Nucleus accumbens (tissue), 56 donors: Measurements from ENCODE around the gene TPX2.

ENCODE experiments used
- DNase-seq, 56 donors: peaks; one replicate each; lab custom pipeline; 2025; lab: John Stamatoyannopoulos, UW

TPX2 gene, protein sequence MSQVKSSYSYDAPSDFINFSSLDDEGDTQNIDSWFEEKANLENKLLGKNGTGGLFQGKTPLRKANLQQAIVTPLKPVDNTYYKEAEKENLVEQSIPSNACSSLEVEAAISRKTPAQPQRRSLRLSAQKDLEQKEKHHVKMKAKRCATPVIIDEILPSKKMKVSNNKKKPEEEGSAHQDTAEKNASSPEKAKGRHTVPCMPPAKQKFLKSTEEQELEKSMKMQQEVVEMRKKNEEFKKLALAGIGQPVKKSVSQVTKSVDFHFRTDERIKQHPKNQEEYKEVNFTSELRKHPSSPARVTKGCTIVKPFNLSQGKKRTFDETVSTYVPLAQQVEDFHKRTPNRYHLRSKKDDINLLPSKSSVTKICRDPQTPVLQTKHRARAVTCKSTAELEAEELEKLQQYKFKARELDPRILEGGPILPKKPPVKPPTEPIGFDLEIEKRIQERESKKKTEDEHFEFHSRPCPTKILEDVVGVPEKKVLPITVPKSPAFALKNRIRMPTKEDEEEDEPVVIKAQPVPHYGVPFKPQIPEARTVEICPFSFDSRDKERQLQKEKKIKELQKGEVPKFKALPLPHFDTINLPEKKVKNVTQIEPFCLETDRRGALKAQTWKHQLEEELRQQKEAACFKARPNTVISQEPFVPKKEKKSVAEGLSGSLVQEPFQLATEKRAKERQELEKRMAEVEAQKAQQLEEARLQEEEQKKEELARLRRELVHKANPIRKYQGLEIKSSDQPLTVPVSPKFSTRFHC

DNA sequence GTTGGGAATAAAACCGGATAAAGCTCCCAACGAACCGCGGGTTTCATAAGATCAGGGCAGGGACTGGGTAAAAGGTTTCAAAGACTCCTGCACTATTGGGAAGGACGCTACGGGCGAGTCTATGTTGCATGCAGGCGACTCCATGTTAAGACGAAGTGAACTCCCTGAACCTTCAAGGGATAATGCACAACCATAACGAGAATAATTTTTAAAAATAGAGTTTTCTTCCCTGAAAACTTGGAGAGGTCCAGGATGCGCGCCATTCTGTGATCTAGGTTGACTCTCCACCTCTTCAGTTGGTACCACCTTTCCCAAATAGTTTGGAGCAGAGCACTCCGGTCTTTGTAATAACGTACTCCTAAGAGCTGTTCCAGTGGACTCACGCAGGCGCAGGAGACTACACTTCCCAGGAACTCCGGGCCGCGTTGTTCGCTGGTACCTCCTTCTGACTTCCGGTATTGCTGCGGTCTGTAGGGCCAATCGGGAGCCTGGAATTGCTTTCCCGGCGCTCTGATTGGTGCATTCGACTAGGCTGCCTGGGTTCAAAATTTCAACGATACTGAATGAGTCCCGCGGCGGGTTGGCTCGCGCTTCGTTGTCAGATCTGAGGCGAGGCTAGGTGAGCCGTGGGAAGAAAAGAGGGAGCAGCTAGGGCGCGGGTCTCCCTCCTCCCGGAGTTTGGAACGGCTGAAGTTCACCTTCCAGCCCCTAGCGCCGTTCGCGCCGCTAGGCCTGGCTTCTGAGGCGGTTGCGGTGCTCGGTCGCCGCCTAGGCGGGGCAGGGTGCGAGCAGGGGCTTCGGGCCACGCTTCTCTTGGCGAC, at the start of gene TPX2:
TSS of gene TPX2 (plus strand) at position 562 of the 821 bp plus-strand sequence. CDS start 18,187 bp downstream, outside the sequence.
- DNase-seq = peak; percentile 55 to 99 (median 94)

DNA sequence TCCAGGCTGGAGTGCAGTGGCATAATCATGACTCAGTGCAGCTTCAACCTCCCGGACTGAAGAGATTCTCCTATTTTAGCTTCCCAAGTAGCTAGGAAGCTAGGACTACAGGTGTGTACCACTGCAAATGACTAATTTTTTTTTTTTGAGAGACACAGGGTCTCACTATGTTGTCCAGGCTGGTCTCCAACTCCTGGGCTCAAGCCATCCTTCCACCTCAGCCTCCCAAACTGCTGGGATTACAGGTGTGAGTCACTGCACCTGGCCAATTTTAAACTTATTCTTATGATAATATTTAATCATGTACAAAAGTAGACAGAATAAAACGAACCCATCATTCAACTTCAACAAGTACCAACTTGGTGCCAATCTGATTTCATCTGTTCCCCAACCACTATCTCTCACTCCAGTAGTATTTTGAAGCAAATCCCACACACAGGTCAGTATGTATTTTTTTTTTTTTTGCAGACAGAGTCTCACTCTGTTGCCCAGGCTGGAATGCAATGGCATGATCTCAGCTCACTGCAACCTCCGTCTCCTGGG, 48.9 kb upstream of the TPX2 start:
- DNase-seq = no peak

DNA sequence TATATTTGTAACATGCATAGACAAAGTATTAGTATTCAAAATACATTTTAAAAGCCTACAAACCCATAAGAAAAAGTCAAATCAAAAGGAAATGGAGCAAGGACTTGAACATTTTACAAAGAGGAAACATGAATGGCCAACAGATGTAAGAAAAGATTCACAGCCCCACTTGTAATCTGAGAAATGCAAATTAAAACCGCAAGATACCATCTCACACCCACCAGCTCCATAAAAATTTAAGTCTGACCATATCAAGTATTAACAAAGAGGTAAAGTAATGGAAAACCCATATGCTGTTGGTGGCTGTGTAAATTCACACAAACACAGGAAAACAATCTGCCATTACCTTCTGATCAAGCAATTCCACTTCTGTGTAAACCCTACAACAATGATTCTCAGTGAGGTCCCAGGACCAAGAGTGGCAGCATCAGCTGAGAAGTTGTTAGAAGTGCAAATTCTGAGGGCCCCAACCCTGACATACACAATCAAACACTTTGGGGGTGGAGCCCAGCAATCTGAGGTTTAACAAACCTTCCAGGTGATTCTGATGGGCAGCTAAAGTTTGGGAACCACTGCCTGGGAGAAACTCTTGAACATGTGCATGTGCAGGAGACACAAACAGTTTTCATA, 47.3 kb upstream of the TPX2 start:
- no peak for DNase-seq

DNA sequence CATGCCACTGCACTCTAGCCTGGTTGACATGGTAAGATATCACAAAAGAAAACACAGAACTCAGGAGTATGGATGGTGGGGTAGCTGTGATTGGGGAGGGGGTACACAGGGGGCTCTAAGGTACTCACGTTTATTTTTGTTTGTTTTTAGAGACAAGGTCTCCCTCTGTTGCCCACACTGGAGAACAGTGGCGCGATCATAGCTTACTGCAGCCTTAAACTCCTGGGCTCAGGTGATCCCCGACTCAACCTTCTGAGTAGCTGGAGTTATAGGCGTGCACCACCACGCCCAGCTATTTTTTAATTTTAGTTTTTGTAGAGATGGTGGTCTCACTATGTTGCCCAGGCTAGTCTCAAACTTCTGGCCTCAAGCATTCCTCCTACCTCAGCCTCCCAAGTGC, 45.7 kb upstream of the TPX2 start:
- no peak for DNase-seq

DNA sequence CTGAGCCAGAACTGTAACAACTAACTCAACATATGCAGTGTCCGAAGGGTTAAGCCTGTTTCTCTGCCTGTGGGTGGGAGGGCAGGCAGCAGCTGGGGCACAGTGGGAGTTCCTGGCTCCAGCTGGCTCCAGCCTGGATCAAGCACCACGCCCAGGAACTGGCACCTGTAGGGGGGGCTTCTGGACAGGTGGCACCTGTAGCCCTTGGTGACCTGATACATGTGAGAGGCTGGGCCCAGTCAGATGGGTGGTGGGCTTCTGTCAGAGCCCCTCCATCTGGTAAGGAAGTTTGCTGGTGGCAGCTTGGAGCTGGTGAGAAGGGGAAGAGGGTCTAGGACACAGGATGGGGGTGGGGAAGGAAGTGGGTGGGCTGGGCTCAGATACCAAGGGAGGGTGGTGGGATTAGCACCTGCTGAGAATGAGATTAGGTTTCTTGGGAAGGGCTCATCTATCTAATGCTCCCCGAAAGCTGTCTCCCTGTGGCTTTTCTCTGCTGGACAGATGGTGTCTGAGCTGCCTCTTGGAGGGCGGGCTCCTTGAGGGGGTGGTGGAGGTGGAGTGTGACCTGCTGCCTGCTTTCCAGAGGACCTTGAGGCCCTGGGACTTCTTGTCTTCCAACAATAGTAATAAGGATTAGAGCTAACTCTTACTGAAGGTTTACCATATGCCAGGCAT, 45.0 kb upstream of the TPX2 start:
- DNase-seq = no peak

DNA sequence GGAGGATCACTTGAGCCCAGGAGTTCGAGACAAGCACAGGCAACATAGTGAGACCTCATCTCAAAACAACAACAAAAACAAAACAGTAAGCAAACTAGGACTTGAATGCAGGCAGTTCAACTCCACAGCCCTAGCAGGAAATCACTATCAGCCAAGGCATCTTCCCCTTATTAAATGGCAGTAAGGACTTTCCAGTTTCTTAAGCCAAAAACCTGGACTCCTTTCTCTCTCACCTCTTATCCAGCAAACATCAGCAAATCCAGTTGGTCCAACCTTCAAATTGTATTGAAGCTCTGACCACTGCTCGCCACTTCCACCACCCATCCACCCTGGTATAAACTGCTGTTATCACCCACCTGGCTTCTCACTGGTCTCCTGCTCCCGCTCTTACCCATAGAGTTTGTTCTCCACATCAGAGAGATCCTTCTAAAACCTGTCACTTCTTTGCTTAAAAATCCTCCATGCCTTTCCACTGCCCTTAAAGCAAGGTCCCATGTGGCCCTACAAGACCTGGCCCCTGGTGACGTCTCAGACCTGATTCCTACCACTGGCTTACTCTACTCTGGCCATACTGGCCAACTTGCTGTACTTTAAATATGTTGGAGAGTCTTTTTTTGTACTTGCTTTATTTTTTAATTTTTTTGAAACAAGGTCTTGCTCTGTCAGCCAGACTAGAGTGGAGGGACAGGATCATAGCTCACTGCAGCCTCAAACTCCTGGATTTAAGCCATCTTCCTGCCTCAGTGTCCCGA, 44.1 kb upstream of the TPX2 start:
- DNase-seq = no peak

DNA sequence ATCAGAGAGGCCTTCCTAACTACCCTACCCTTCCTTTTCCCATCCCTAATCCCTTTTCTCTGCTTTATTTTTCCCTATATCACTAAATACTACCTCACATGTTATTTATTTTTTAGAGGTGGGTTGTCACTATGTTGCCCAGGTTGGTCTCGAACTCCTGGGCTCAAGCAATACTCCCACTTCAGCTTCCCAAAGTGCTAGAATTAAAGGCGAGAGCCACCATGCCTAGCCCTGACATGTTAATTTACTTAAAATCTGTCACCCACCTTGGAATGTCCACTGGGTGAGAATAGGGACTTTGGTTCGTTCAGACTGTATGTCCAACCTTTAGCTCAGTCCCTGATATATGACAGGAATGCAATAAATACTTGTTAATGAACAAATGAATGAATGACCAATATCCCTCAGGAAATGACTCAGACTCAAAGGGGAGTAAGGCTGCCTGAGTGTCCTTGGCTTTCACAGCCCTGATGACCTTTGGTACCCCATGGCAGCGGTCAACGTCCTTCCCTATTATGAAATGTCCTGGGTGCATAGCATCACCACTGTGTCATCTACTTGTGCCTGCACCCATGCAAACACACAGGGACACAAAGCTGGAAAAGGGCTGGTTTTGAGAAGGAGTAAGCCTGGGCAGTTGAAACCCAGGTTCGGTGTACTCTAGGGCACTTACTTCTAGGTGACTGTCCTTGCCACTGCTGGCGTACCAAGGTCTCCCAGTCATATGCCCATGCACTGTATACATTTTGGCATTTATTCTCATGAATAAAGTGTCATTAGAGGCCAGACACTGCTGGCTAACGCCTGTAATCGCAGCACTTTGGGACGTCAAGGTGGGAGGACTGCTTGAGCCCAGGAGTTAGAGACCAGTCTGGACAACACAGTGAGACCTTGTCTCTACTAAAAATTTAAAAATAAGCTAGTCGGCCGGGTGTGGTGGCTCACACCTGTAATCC, 43.0 kb upstream of the TPX2 start:
- no peak for DNase-seq

DNA sequence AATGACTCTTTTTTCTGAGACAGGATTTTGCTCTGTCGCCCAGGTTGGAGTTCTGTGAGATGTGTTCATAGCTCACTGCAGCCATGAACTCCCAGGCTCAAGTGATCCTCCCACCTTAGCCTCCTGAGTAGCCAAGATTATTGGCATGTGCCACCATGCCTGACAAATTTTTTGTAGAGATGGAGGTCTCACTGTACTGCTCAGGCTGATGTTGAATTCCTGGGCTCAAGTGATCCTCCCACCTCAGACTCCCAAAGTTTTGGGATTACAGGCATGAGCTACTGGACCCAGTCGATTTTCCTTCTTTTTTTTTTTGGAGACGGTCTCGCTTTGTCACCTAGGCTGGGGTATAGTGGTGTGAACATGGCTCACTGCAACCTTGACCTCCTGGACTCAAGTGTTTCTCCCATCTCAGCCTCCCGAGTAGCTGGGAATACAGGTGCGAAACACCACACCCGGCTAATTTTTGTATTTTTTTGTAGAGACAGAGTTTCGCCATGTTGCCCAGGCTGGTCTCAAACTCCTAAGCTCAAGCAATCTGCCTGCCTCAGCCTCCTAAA, 40.8 kb upstream of the TPX2 start:
- no peak for DNase-seq

DNA sequence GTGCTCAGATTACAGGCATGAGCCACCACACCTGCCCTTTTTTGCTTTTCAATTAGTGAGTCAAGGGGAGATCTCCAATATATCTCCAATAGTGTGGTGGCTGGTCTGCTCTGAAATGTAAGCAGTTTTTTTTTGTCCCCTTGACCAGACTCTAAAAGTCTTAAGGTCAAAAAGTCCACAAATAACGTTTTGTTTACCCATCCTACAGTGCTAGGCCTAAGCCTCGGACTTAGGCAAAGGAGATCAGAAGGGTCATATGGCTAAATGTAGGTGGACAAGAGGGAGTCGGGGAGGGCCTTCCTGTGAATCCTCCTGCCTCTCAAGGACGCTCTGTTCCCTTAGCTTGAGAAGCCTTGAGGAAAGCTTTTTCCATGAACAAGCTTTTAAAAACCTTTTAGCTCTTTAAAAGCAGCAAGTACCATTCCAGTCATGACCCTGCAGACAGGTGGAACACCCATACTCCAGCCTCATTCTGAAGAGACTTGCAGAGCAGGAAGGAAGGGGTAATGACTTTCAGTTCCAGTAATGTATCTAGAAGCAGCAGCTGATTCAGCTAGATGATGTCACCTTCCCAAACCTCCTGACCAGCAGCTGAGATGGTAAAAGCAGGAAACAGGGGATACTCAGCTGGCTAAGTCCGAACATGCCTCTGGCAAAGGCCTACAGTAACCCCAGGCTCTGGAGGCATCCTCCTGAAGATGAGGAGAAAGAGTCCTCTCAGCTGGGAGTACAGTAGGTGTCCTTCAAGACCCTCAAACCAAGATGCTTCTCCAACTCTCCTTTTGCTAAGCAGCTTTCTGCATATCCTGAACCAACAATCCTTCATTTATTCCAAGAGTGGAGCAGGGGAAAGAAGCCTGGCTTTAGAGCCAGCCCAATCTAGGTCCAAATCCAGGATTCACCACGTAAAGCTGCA, 40.0 kb upstream of the TPX2 start:
- DNase-seq = peak in 33 of 56 donors; percentile 8 to 66 (median 31)

DNA sequence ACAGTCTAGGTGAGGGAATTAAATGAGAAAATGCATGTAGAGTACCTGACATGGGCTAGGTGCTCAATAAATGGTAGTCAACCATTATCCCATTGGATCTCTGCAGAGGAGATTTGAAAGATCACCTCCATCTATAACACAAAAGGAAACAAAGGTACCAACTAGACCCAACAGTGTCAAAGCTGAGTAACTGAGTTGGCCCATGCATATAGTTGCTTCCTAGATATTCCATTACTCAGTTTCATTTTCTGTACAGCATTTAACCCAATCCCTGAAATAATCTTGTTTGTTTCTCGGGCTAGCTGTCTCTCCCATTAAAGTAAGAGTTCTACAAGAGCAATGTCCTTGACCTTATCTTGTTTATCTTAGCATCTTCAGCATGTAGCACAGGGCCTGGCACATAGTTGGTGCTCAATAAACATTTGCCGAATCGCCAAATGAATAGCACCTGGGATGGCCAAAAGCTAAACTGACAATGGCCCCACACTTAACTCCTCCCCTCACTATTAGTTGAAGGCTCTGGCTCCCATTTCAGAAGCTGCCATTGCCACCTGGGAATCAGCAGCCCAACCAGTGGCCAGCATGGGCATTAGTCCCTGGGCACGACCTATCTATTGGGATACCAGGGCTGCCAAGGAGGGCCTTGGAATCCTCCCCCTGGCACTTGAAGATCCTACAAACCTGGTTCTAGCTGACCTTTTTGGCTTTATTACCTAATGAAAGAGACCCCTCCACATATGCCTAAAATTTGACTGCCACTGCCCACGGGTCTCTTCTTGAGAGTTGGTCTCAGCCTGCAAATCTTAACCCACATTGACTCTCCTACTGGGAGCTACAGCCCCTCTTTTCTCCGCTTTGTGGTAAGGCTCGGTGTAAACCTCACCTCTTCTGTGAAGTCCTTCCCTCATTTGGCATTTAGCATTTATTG, 39.0 kb upstream of the TPX2 start:
- no peak for DNase-seq

DNA sequence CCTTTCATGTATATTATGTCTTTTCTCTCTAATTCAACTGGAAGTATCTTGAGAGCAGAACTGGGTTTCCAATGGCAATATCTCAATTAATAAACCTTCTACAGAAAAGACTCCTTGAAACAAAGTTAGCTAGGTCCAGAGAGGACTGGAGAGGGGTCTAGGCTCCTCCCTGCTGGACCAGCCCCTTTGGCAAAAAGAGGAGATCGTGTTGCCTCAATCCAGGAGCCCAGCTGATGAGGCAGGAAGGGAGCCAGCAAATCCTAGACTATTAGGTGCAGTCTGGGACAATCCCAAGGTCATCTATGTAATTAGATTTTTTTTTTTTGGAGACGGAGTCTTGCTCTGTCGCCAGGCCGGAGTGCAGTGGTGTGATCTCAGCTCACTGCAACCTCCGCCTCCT, 38.3 kb upstream of the TPX2 start:
- no peak for DNase-seq

DNA sequence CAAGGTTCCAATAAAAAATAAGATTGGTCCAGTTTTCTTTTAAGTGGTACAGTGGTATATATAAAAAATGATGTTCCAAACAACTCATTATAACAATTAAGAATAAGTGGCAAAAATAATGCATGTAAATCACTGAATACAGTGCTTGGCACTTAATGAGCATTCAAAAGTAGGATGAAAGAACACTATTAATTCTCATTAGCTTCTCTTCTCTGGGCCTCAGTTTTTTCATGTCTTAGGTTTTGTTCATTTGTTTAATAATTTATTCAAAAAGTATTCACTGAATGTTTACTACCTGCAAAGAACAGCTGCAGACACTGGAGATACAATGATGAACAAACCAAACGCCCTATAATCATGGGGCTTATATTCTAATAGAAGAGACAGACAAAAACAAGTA, 37.5 kb upstream of the TPX2 start:
- no peak for DNase-seq

DNA sequence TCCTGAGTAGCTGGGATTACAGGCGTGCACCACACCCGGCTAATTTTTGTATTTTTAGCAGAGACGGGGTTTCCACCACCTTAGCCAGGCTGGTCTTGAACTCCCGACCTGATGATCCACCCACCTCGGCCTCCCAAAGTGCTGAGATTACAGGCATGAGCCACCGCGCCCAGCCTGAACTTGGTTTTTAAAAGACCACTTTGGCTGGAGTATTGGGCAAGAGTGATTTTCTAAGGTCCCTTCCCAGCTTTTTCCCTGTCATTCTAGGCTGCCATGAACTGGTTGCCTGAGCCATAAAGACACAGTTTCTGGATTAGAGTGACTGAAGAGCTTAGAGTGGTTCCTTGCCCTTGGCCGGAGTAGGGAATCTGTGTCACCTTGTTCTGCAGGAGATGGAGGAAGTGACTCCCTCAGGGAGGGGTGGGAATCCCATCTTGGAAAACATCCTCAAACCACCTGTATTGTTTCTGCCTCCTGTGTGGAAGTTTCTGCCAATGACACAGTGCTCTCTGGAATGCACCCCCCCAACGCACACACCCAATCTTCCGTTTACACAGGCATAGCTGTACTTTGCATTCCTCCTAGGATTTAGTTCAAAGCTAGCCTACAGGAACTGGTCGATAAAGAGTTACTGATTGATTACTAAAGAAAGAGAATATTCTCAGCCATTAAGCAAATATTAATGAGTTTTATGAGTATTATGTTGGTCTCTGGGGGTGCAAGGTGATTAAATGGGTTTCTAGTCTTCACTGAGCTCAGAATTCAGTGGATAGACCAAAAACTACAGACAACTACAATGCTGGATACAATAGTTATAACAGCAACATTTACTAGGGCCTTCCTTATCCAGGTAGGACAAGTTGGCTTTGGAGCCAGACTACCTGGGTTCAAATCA, 34.6 kb upstream of the TPX2 start:
- no peak for DNase-seq

DNA sequence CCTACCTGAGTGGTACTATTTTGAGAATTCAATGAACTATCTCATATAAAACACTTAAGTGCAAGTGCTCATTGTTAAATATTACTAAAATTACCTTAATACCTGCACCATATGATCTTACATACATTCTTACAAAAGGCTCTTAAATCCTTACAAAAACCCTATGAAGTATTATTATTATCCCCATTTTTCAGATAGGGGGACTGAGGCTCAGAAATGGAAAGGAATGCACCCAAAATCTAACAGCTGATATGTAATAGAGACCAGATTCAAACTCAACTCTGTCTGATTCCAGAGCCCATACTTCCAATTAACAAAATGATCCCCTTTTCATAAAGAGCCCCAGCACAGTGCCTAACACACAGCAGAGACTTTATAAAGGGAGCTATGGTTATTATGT, 33.9 kb upstream of the TPX2 start:
- no peak for DNase-seq
